GM21390 (cell line): ENCODE data around the gene PIGB.
"Not testable (repeated sequence)": the region's sequence is repeated elsewhere in the genome, so short reads cannot be mapped to it uniquely, and the experiment has no call there.

ENCODE experiments used
- ATAC-seq: cut with Tn5 transposase; IDR thresholded peaks from one replicate; pipeline ENCODE4 v1.9.1; 2021; ENCODE audit not compliant: unreplicated experiment

PIGB gene

GRCh38 chr15:55372701-55373440, 53.8 kb downstream of the PIGB start:
- ATAC-seq, result peak; percentile 68

GRCh38 chr15:55379095-55379494, 60.1 kb downstream of the PIGB start:
- ATAC-seq, result no peak

- ATAC-seq, result no peak
Observed at GRCh38 chr15:55381595-55381994, 62.6 kb downstream of the PIGB start.

- no peak for ATAC-seq
Observed at GRCh38 chr15:55383687-55384086, 64.7 kb downstream of the PIGB start.

GRCh38 chr15:55387027-55387426, 68.0 kb downstream of the PIGB start:
- no peak for ATAC-seq

- ATAC-seq, result no peak
Observed at GRCh38 chr15:55389264-55389607, 70.2 kb downstream of the PIGB start.

GRCh38 chr15:55394694-55395093, 75.7 kb downstream of the PIGB start:
- ATAC-seq, result no peak

- no peak for ATAC-seq
Observed at GRCh38 chr15:55398243-55398642, 79.2 kb downstream of the PIGB start.

- not testable (repeated sequence) for ATAC-seq
Observed at GRCh38 chr15:55400050-55400449, 81.0 kb downstream of the PIGB start.

GRCh38 chr15:55401786-55402246, 82.8 kb downstream of the PIGB start:
- no peak for ATAC-seq

GRCh38 chr15:55402707-55403106, 83.7 kb downstream of the PIGB start:
- peak; percentile 48 for ATAC-seq

- ATAC-seq, result no peak
Observed at GRCh38 chr15:55403531-55403930, 84.5 kb downstream of the PIGB start.
